CD14-positive monocyte (primary cell): ENCODE measurements around the gene ELFN1. TPM values are rescaled to one million over a fixed set of nuclear protein-coding genes. Genes with fewer than 3 reads are reported as not detected.
A peak's percentile ranks its signal among the peaks of the same experiment; 100 is the strongest.

Experiments used
- DNase-seq, 3 donors: peaks; one replicate each; pipeline ENCODE4 v3.0.0-alpha.2; 2011 to 2022
- H2AFZ ChIP-seq: 2 replicates; pipeline ENCODE4 v1.6.0; 2012; ENCODE audit warnings: mild to moderate bottlenecking, low read depth, low read length, inconsistent platforms; ENCODE audit not compliant: insufficient read depth, poor library complexity, severe bottlenecking
- H3K27ac ChIP-seq, 2 donors: 1 replicate in 1 of 2; 2 replicates in 1 of 2; pipeline ENCODE4 v1.5.1; 2012 to 2013; ENCODE audit warnings: low read length in 2 of 2, control low read depth in 1 of 2, inconsistent platforms in 1 of 2, low read depth in 1 of 2, mild to moderate bottlenecking in 1 of 2
- H3K27me3 ChIP-seq, 2 donors: one replicate each; pipeline versions ENCODE4 v1.6.0 to v1.6.1; 2011 to 2013; ENCODE audit warnings: low read length in 2 of 2; ENCODE audit not compliant: control insufficient read depth in 2 of 2, insufficient read depth in 2 of 2
- H3K36me3 ChIP-seq, 2 donors: replicated peaks in 1 of 2; 1 replicate in 1 of 2; 2 replicates in 1 of 2; pipeline versions ENCODE4 v1.5.1 to v1.6.1; 2012 to 2013; ENCODE audit warnings: low read length in 2 of 2, control low read depth in 1 of 2, inconsistent platforms in 1 of 2, mild to moderate bottlenecking in 1 of 2; ENCODE audit not compliant: insufficient read depth in 2 of 2, control insufficient read depth in 1 of 2
- H3K4me1 ChIP-seq, 2 donors: 1 replicate in 1 of 2; 2 replicates in 1 of 2; pipeline versions ENCODE4 v1.5.1 to v1.6.1; 2012 to 2013; ENCODE audit warnings: low read length in 2 of 2, control low read depth in 1 of 2, inconsistent platforms in 1 of 2, mild to moderate bottlenecking in 1 of 2, moderate library complexity in 1 of 2; ENCODE audit not compliant: insufficient read depth in 2 of 2, control insufficient read depth in 1 of 2
- H3K4me2 ChIP-seq: replicated peaks from 2 replicates; pipeline ENCODE3; 2012; ENCODE audit warnings: low read length, moderate library complexity, mild to moderate bottlenecking; ENCODE audit not compliant: poor library complexity, severe bottlenecking; ENCODE audit errors: extremely low read depth
- H3K4me3 ChIP-seq, 3 experiments: fragments of 200-600 bp in 1 of 3; sonication (generic) in 1 of 3; replicated peaks in 1 of 3; 1 replicate in 2 of 3; 2 replicates in 1 of 3; pipeline ENCODE4 v1.5.1; 2011 to 2013; ENCODE audit warnings: low read length in 3 of 3, mild to moderate bottlenecking in 3 of 3, control low read depth in 2 of 3, low read depth in 2 of 3, inconsistent platforms in 1 of 3, moderate library complexity in 1 of 3
- H3K79me2 ChIP-seq: 2 replicates; pipeline ENCODE4 v1.6.0; 2012; ENCODE audit warnings: mild to moderate bottlenecking, control low read depth, inconsistent platforms, low read length, moderate library complexity; ENCODE audit not compliant: insufficient read depth
- H3K9ac ChIP-seq: 2 replicates; pipeline ENCODE4 v1.6.0; 2017; ENCODE audit warnings: low read length, mild to moderate bottlenecking; ENCODE audit not compliant: insufficient read depth, poor library complexity, severe bottlenecking
- H3K9me3 ChIP-seq, 2 donors: replicated peaks in 1 of 2; 1 replicate in 1 of 2; 2 replicates in 1 of 2; pipeline versions ENCODE4 v1.5.1 to v1.6.1; 2012 to 2013; ENCODE audit warnings: low read length in 2 of 2, control low read depth in 1 of 2; ENCODE audit not compliant: control insufficient read depth in 1 of 2, insufficient read depth in 1 of 2
- H4K20me1 ChIP-seq: 2 replicates; pipeline ENCODE4 v1.6.0; 2012; ENCODE audit warnings: mild to moderate bottlenecking, low read length, control low read depth, moderate library complexity; ENCODE audit not compliant: insufficient read depth
- H3K27ac Mint-ChIP-seq, 7 donors: one replicate each; pipeline ENCODE4 v1.8.0; 2020; ENCODE audit warnings: mild to moderate bottlenecking in 7 of 7, mixed read lengths in 7 of 7, moderate library complexity in 6 of 7, inconsistent platforms in 2 of 7
- H3K27me3 Mint-ChIP-seq, 3 donors: one replicate each; pipeline ENCODE4 v1.8.0; 2021 to 2022; ENCODE audit warnings: low read depth in 3 of 3, mild to moderate bottlenecking in 3 of 3, mixed read lengths in 3 of 3, moderate library complexity in 3 of 3, inconsistent platforms in 1 of 3
- H3K36me3 Mint-ChIP-seq, 2 donors: one replicate each; pipeline ENCODE4 v1.8.0; 2020; ENCODE audit warnings: mixed read lengths in 2 of 2, inconsistent platforms in 1 of 2, mild to moderate bottlenecking in 1 of 2
- H3K4me1 Mint-ChIP-seq: one replicate; pipeline ENCODE4 v1.8.0; 2020; ENCODE audit warnings: mild to moderate bottlenecking, mixed read lengths
- H3K4me3 Mint-ChIP-seq, 2 donors: one replicate each; pipeline ENCODE4 v1.8.0; 2020; ENCODE audit warnings: mild to moderate bottlenecking in 2 of 2, mixed read lengths in 2 of 2, moderate library complexity in 1 of 2
- H3K9me3 Mint-ChIP-seq, 7 donors: one replicate each; pipeline ENCODE4 v1.8.0; 2020 to 2022; ENCODE audit warnings: mixed read lengths in 7 of 7, mild to moderate bottlenecking in 6 of 7, moderate library complexity in 6 of 7, inconsistent platforms in 2 of 7
- WGBS: methylation state at CpG from one replicate; pipeline ENCODE4 v1.1.5; 2013; ENCODE audit warnings: missing lambda C conversion rate; ENCODE audit not compliant: insufficient coverage; 5-methylcytosine and 5-hydroxymethylcytosine counted together
- intact Hi-C, 2 donors: fragments of 100-400 bp; cut with micrococcal nuclease; formaldehyde crosslinking; loops; one replicate each; pipeline versions ENCODE4 v1.15.0 to v1.15.1; 2023
- polyA plus RNA-seq, 3 donors: library from polyadenylated mRNA; depleted of rRNA in 1 of 3; unstranded in 2 of 3; stranded (reverse) in 1 of 3; fragments of 300-500 nt in 2 of 3; fragments of >200 nt in 1 of 3; fragmentation: Illumina TruSeq in 2 of 3; gene quantifications; 1 replicate in 2 of 3; 2 replicates in 1 of 3; pipeline ENCODE4 v1.2.3, GENCODE V29; 2012 to 2021
- TF ChIP-seq, protein P1 (sequence below): fragments of 200-600 bp; IDR thresholded peaks from one replicate; pipeline ENCODE4 v1.8.0; 2022; ENCODE audit warnings: antibody characterized with exemption, mild to moderate bottlenecking

ELFN1 gene
- polyA plus RNA-seq, 3 donors = not detected

DNA sequence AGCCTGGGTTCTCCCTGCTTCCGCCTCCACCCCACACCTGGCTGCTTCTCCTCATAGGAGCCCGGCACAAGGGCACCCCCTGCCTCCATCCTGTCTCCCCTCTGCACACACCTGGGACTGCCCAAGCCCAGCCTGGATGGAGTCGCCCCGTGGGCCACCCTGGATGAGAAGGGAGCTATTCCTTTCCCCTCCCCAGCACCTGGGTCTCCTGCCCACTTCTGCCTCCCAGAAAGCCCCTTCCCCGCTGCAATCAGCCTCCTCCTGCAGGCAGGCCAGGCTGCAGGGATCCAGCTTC, 45.2 kb downstream of the ELFN1 start:
- intact Hi-C loops = no loop called here
- Histone ChIP-seq H3K79me2 (no peaks in the 10 kb centered on the region), H2AFZ (no peak overlapping the region), H3K9me3 (peaks cover 0 to 7% of the 10 kb centered on the region in 2 donors), H3K4me2 (no peak overlapping the region), H3K27me3 (no peaks in the 10 kb centered on the region), H3K36me3 (no peaks in the 10 kb centered on the region), H3K9ac (no peak overlapping the region), H4K20me1 (no peaks in the 10 kb centered on the region), H3K27ac (no peak overlapping the region), H3K4me3 (no peak overlapping the region), H3K4me1 (no peaks in the 10 kb centered on the region)
- Mint-ChIP-seq H3K36me3 (no peaks in the 10 kb centered on the region), H3K4me1 (no peaks in the 10 kb centered on the region), H3K27ac (no peak overlapping the region), H3K9me3 (peaks cover 0 to 9% (median 2%) of the 10 kb centered on the region in 7 donors), H3K27me3 (peaks cover 5 to 18% (median 12%) of the 10 kb centered on the region in 3 donors), H3K4me3 (no peak overlapping the region)
- 97% methylated on average over 2 of the region's 5 CpGs for whole genome bisulfite sequencing
- no peak for DNase-seq
- TF ChIP-seq, protein P1, sequence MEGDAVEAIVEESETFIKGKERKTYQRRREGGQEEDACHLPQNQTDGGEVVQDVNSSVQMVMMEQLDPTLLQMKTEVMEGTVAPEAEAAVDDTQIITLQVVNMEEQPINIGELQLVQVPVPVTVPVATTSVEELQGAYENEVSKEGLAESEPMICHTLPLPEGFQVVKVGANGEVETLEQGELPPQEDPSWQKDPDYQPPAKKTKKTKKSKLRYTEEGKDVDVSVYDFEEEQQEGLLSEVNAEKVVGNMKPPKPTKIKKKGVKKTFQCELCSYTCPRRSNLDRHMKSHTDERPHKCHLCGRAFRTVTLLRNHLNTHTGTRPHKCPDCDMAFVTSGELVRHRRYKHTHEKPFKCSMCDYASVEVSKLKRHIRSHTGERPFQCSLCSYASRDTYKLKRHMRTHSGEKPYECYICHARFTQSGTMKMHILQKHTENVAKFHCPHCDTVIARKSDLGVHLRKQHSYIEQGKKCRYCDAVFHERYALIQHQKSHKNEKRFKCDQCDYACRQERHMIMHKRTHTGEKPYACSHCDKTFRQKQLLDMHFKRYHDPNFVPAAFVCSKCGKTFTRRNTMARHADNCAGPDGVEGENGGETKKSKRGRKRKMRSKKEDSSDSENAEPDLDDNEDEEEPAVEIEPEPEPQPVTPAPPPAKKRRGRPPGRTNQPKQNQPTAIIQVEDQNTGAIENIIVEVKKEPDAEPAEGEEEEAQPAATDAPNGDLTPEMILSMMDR = no peak

- no peak for DNase-seq
- Histone ChIP-seq H3K36me3 (no peaks in the 10 kb centered on the region), H4K20me1 (no peaks in the 10 kb centered on the region), H3K4me3 (no peak overlapping the region), H3K4me1 (no peaks in the 10 kb centered on the region), H3K9me3 (peaks cover 0 to 3% of the 10 kb centered on the region in 2 donors), H2AFZ (no peak overlapping the region), H3K27me3 (no peaks in the 10 kb centered on the region), H3K4me2 (no peak overlapping the region), H3K79me2 (no peaks in the 10 kb centered on the region), H3K27ac (no peak overlapping the region), H3K9ac (no peak overlapping the region)
- intact Hi-C loops = no loop called here
- H3K27ac Mint-ChIP-seq = peak overlapping the region in 1 of 7 donors; percentile 23
- peaks cover 5 to 15% (median 12%) of the 10 kb centered on the region in 3 donors for H3K27me3 Mint-ChIP-seq
- 79% methylated on average over 5 of the region's 6 CpGs for WGBS
- H3K9me3 Mint-ChIP-seq = peaks cover 0 to 6% (median 2%) of the 10 kb centered on the region in 7 donors
- no peaks in the 10 kb centered on the region for H3K36me3 Mint-ChIP-seq
- TF ChIP-seq, protein P1 = no peak
- no peak overlapping the region for H3K4me3 Mint-ChIP-seq
- no peaks in the 10 kb centered on the region for H3K4me1 Mint-ChIP-seq
Observed at GRCh38 chr7:1715671-1716074, 45.6 kb downstream of the ELFN1 start.
